ENCODE results near the gene ATF6B. TPM values are rescaled to one million over a fixed set of nuclear protein-coding genes. Genes with fewer than 3 reads are reported as not detected.

The ATF6B gene
- total and polyA plus RNA-seq, 2 of the 13 experiments (the other 11 are each of a cell fraction or from before 2014, with no cell fraction given) = 18.1 to 44.0 TPM

DNA sequence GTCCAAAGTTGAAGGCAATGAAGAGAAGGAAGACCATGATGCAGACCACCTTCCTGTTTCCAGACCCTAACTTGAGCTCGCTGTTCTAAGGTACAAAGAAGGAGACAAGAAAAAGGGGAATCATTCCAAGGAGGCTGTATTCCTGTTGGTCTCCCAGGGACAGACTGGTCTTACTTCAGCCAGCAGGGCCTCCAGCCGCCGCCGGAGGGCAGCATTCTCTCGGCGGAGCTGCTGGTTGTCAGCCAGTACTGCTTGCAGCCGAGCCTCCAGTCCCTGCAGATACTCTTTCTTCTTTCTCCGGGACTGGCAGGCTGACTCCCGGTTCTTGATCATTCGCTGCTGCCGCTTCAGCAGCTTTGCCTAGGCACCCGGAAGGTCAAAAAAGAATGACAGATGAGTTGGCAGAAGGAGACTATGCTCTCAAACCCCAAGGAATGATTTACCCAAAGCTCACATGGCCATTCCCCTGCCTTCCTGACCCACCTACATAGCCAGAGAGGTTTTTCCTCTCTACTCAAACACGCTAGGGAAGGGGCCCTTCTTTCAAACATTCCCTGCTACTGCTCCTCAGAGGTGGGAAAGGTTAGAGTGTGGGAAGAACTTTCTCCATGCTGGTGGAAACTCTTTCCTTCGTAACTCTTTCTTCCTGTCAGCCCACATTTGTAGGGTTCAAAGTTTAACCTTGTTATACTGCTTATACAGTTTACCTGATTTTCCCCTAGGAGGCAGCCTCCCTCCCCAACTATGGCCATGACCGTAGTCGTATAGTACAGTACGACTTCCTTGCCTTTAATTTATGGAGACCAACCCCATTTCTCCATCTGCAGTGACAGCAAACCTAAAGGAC, 9.0 kb downstream of the ATF6B start (continued):
- TF ChIP-seq ZNF331 (CRISPR knock-in tag; IDR thresholded peaks at IDR 0.05) = peak; percentile 82
- peak; percentile 38; the same call in 1 of the 2 replicates for TF ChIP-seq HDAC2 (CRISPR knock-in tag; IDR thresholded peaks at IDR 0.05)
- TF ChIP-seq, protein P1, sequence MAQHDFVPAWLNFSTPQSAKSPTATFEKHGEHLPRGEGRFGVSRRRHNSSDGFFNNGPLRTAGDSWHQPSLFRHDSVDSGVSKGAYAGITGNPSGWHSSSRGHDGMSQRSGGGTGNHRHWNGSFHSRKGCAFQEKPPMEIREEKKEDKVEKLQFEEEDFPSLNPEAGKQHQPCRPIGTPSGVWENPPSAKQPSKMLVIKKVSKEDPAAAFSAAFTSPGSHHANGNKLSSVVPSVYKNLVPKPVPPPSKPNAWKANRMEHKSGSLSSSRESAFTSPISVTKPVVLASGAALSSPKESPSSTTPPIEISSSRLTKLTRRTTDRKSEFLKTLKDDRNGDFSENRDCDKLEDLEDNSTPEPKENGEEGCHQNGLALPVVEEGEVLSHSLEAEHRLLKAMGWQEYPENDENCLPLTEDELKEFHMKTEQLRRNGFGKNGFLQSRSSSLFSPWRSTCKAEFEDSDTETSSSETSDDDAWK (CRISPR knock-in tag; IDR thresholded peaks at IDR 0.05) = no peak
- TF ChIP-seq, protein P2, sequence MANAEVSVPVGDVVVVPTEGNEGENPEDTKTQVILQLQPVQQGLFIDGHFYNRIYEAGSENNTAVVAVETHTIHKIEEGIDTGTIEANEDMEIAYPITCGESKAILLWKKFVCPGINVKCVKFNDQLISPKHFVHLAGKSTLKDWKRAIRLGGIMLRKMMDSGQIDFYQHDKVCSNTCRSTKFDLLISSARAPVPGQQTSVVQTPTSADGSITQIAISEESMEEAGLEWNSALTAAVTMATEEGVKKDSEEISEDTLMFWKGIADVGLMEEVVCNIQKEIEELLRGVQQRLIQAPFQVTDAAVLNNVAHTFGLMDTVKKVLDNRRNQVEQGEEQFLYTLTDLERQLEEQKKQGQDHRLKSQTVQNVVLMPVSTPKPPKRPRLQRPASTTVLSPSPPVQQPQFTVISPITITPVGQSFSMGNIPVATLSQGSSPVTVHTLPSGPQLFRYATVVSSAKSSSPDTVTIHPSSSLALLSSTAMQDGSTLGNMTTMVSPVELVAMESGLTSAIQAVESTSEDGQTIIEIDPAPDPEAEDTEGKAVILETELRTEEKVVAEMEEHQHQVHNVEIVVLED (CRISPR knock-in tag; IDR thresholded peaks at IDR 0.05; ENCODE audit: borderline replicate concordance) = peak; percentile 32; the same call in 1 of the 2 replicates
- TF ChIP-seq MIXL1 (CRISPR knock-in tag; IDR thresholded peaks at IDR 0.05) = 0 out of 2 replicates have a peak, but pooled peaks have one; percentile 18
- TF ChIP-seq ZNF746 (CRISPR knock-in tag; IDR thresholded peaks at IDR 0.05) = 0 out of 2 replicates have a peak, but pooled peaks have one; percentile 43
- TF ChIP-seq GABPA (IDR thresholded peaks at IDR 0.05; ENCODE audit: low read depth, low read length) = no peak
- TF ChIP-seq GABPA (CRISPR knock-in tag; IDR thresholded peaks at IDR 0.05; ENCODE audit: low read depth) = peak; percentile 48
- peak; percentile 20; the same call in 1 of the 2 replicates for TF ChIP-seq ZIK1 (CRISPR knock-in tag; IDR thresholded peaks at IDR 0.05; ENCODE audit: borderline replicate concordance, low read depth)
- TF ChIP-seq ZSCAN9 (CRISPR knock-in tag; IDR thresholded peaks at IDR 0.05; ENCODE audit: borderline replicate concordance) = peak; percentile 21; the same call in 1 of the 2 replicates
- no peak for TF ChIP-seq ZNF550 (CRISPR knock-in tag; IDR thresholded peaks at IDR 0.05; ENCODE audit: borderline replicate concordance)
- TF ChIP-seq, protein P3, sequence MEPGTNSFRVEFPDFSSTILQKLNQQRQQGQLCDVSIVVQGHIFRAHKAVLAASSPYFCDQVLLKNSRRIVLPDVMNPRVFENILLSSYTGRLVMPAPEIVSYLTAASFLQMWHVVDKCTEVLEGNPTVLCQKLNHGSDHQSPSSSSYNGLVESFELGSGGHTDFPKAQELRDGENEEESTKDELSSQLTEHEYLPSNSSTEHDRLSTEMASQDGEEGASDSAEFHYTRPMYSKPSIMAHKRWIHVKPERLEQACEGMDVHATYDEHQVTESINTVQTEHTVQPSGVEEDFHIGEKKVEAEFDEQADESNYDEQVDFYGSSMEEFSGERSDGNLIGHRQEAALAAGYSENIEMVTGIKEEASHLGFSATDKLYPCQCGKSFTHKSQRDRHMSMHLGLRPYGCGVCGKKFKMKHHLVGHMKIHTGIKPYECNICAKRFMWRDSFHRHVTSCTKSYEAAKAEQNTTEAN (CRISPR knock-in tag; conservative IDR thresholded peaks at IDR 0.05) = no peak
- TF ChIP-seq, protein P4, sequence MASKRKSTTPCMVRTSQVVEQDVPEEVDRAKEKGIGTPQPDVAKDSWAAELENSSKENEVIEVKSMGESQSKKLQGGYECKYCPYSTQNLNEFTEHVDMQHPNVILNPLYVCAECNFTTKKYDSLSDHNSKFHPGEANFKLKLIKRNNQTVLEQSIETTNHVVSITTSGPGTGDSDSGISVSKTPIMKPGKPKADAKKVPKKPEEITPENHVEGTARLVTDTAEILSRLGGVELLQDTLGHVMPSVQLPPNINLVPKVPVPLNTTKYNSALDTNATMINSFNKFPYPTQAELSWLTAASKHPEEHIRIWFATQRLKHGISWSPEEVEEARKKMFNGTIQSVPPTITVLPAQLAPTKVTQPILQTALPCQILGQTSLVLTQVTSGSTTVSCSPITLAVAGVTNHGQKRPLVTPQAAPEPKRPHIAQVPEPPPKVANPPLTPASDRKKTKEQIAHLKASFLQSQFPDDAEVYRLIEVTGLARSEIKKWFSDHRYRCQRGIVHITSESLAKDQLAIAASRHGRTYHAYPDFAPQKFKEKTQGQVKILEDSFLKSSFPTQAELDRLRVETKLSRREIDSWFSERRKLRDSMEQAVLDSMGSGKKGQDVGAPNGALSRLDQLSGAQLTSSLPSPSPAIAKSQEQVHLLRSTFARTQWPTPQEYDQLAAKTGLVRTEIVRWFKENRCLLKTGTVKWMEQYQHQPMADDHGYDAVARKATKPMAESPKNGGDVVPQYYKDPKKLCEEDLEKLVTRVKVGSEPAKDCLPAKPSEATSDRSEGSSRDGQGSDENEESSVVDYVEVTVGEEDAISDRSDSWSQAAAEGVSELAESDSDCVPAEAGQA (IDR thresholded peaks at IDR 0.05; ENCODE audit: low read depth) = no peak
- TF ChIP-seq, protein P4 (CRISPR knock-in tag; IDR thresholded peaks at IDR 0.05; ENCODE audit: borderline replicate concordance) = peak; percentile 85; the same call in 1 of the 2 replicates
- peak in 1 of 2 experiments; percentile 63; a peak in 3 of 4 replicates for TF ChIP-seq POLR2A (IDR thresholded peaks at IDR 0.05; ENCODE audit: insufficient read depth in 1 of 2, low read depth in 2 of 2, low read length in 2 of 2)

Data from HepG2 (cell line).